Measurements from ENCODE around the gene MRPL54.
A peak's percentile ranks its signal among the peaks of the same experiment; 100 is the strongest.

The MRPL54 gene

DNA sequence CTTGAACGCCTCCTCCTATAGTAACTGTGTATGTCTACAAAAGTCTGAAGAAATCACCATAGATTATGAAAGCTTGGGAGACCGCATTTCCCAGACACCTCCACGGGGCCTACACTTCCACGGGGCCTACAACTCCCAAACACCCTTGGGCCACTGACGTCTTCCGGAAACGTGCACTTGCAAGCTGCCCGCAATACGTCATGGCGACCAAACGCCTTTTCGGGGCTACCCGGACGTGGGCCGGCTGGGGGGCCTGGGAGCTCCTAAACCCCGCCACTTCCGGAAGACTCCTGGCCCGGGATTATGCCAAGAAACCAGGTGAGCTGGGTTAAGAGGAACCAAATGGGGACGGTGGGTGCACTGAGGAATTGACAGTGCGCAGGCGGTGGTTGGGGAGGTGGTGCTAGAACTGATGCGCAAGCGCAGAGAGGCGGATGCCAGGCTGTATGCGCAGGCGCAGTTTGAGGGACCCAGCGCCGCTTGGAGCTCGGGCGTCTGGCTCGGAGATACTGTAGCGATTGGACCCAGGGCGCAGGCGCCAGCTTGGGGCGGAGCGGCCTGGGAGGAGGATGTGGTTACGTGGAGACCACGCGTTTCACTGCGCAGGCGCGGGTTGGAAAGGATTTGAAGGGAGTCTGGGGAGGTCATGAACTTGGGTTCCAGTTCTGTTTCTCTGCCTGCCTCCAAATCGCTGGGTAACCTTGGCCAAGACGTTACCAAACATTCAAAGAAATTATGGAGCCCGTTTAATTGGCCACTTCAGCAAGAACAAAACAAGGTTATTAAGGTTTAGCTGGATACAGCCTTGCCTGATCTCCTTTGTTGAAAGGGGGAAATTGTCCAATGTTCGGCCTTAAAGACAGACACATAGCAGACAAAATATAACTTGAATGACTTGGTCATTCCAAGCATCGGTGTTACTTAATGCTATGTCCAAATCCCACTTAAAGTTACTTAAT is at the start of gene MRPL54:
MRPL54 (plus strand) TSS at position 182 of the 959 bp plus-strand sequence; CDS start at position 201, 19 bp downstream.
- peak; percentile 99 for DNase-seq

DNA sequence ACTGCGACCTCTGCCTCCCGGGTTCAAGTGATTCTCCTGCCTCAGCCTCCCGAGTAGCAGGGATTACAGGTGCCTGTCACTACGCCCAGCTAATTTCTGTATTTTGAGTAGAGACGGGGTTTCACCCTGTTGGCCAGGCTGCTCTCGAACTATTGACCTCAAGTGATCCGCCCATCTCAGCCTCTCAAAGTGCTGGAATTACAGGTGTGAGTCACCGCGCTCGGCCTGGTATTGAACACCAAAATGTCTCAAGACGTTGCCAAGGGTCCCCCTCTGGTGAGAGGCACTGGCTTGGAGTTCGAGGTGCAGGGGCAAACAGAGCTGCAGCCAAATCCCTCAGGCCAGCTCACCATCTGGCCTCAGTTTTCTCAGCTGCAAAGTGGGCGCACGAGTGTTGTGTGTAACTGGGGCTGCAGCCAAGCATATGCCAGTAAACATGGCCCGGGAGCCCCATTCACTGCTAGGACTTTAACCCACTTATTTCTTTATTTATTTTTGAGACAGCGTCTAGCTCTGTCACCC is 46.3 kb upstream of the MRPL54 start:
- no peak for DNase-seq

DNA sequence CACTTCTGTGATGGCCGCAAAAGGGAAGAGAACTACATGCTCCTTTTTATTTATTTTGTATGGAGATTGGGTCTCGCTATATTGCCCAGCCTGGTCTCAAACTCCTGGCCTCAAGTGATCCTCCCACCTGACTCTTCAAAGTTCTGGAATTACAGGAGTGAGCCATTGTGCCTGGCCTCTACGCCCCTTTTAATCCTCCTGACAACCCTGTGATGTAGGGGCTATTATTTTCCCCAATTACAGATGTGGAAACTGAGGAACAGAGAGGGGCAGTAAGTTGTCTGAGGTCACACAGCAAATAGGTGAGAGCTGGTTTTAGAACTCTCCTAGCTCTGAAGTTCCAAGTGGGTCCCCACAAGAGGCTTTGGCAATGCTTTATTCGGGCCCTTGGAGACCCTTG is 42.6 kb upstream of the MRPL54 start:
- no peak for DNase-seq

DNA sequence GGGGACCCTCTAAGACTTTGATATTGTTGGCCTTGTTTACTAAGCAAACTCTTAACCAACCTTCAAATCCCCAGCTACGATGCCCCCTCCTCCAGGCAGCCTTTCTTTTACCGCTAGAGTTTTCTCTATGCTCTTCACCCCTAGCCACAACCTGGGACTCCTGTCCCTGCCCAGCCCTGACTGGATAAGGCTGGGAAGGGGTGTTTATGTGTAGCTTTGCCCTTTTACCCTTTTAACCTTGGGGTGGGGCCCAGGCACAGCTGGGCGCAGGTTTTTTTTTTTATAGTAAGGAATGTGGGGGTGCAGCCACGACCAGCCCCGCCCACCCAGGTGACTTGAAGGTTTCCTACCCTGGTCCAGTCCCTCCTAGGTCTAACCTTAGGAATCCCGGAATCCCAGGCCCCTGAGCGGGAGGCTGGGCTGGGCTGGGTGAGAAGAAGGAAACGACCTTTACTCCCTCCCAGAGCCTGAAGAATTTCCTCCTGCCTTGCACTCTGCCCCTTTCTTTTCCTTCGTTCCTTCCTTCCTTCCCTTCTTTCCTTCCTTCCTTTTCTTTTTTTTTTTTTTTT is 42.0 kb upstream of the MRPL54 start:
- no peak for DNase-seq

DNA sequence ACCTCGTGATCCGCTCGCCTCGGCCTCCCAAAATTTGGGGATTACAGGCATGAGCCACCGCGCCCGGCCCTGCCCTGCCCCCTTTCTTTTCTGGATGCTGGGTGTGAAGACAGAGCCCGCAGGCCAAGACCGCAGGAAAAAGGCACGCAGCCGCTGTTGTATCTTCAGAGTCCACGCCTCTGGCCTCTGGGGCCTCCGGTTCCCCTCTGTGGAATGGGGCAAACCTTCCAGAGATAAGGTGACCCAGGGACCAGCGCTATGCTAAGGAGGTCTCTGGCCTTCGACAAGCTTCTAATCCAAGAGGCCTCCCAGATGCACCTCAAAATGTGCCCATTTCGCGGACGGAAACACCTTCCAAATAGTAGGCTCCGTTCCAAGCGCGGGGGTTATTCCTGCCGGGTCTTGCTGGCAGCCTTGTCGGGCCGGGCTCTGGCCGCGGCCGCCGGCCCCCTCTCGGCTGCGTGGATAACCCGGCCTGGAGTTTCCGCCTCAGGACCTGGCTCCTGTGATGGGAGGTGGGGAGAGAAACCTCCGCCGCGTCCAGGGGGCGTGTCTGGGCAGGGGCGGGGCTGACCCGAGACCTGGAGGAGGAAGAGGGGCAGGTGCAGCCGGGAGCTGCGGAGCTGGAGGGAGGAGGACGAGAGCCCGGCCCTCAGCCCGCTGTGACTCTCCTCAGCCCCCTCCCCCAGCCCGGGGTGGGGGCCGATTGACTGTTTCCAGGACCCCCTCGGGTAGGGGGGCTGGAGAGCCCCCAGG is 41.2 kb upstream of the MRPL54 start:
- DNase-seq = peak; percentile 93

DNA sequence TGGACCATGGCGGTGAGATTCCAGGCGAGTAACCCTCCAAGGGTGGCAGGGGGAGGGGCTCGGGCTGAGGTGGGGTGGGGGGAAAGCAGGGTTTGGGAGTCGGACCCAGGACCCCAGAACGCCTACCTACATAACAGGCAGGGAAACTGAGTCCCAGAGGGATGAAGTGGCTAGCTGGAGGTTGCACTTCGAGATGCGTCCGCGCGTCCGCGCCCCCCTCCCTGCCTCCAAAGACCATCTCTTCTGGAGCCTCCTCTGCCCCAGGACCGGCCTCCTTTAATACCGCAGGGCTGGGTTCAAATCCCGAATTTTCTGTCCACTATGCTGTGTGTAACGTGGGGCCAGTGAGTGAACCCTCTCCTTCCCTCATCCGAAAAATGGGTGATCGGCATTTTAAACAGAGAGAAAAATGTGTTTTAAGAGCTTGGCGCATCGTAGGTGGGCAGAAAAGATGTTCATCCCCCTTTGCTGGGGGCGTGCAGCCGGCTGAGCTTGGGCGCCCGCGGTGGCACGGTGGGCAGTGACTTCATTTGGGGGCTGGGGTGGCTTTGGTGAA is 40.5 kb upstream of the MRPL54 start:
- no peak for DNase-seq

DNA sequence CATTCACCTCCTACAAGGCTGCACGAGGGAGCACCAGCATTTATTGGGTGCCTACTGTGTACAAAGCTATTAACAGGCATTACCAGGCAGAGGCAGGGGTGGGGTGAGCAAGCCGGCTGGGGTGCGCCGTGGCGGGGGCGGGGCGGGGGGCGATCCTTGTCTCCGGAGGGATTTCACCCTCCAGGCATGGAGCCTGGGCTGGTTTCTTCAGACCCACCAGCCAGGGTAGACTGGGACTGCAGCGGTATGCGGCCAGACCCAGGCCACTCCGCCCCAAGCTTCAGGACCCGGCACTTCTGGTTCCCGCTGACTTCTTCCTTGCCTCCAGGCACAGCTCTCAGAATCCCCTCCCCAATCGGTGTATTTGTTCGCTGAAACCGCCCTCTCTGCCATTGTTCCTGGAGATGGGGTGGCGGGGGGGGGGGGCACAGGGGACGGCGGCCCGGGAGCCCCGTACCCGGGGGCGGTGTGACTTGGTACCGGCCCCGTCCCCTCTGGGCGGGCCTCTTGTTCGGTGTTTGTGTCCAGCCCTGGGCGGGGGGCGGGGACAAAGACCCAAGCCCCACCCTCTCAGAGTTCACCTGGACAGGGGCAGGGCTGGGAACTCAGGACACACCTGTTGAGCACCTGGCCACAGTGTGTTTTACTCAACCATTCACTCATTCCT is 39.9 kb upstream of the MRPL54 start:
- no peak for DNase-seq

DNA sequence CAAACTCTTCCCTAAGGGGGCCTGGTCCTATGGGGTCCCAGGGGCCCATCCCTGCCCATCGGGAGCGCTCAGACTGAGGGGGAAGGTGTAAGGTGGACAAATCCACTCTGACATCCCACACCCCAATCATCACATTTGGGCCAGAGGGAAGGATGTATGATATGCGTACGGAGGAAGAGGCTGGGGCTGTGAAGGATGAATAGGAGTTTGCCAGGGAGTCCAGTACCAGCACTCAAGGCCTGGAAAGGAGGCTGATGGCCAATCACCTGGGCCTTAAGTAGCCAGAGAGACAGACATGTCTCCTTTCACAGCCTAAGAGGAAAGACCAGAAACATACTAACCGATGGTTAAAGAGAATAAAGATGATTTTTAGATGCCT is 39.4 kb upstream of the MRPL54 start:
- DNase-seq = no peak

DNA sequence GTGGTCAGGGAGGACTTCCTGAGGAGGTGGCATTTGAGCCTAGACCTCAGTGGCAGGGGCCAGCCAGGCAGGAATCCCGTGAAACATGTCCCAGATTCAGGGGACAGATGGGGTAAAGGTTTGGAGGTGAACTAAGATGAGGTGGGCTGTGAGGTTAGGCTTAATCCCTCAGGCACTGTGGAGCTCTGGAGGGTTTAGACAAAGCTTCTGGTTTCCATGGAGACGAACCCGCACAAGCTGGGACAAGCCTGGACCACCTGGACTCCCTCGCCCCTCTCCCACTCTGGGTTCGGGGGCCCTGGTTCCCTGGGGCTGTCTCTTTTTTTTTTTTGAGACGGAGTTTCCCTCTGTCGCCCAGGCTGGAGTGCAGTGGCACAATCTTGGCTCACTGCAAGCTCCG is 38.6 kb upstream of the MRPL54 start:
- DNase-seq = no peak

DNA sequence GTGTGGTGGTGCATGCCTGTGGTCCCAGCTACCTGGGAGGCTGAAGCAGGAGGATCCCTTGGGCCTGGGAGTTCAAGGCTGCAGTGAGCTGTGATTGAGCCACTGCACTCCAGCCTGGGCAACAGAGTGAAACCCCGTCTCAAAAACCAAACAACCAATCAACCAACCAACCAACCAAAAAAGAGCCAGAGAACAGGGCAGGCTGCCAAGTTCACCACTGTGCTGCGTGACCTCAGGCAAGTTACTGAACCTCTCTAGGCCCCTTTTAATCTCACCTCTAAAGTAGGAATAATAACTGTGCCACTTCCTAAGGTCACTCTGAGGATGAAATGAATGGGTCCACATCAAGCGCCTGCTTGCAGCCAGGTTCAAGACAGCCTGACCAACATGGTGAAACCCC is 37.4 kb upstream of the MRPL54 start:
- no peak for DNase-seq

DNA sequence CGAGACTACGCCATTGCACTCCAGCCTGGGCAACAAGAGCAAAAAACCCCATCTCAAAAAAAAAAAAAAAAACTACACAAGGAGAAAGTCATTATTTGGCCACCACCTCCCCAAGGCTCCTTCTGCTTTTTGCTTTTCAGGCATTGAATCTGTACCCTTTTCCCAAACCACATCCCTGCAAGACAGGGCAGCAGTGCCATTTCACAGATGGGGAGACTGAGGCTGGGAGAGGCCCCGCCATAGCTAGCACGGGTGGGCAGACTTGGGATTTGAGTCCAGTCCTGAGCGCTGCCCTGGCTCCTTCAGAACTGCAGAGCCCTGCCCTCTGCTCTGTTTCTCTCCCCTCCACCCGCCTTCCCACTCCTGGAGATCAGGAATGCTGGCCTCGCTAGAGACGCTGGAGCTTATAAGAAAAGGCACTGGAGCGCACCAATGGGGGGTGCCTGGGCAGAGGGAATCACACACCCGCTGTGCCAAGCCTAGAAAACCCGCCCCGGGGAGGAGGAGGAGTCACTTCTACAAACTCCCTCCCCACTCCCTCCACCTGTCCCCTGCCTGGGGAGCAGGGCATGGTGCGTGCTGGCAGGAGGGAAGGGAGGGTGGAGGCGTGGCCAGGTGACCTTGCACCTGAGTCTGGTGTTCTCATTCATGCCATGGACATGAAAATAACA is 36.7 kb upstream of the MRPL54 start:
- no peak for DNase-seq

DNA sequence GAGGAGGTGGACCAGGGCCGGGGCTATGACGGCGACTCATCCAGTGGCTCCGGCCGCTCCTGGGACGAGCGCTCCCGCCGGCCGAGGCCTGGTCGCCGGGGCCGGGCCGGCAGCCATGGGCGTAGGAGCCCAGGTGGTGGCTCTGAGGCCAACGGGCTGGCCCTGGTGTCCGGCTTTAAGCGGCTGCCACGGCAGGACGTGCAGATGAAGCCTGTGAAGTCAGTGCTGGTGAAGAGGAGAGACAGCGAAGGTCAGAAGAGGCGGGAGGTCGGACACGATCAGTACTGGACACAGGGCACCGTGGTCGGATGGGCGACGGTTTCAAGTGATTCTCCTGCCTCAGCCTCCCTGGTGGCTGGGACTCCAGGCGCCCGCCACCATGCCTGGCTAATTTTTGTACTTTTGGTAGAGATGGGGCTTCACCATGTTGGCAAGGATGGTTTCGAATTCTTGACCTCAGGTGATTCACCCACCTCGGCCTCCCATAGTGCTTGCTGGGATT is 32.0 kb upstream of the MRPL54 start:
- DNase-seq = no peak

DNA sequence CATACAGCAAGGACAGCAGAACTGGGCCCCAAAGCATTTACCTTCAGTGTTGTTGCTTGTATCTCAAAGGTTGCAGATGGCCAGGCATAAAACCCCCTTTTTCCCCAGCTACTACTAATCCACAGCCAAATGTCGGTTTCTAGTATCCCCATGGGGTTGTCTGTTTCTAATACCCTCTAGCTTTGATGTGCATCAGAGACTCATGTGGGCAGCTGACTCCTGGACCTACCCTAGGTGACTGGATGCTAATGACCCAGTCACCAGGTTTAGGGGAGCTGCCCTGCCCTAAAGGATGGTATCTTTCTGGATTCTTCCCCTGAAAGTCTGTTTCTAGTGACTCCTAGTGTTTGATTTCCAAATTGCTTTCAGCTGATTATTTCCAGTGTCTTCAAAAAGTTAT is 30.4 kb upstream of the MRPL54 start:
- no peak for DNase-seq

DNA sequence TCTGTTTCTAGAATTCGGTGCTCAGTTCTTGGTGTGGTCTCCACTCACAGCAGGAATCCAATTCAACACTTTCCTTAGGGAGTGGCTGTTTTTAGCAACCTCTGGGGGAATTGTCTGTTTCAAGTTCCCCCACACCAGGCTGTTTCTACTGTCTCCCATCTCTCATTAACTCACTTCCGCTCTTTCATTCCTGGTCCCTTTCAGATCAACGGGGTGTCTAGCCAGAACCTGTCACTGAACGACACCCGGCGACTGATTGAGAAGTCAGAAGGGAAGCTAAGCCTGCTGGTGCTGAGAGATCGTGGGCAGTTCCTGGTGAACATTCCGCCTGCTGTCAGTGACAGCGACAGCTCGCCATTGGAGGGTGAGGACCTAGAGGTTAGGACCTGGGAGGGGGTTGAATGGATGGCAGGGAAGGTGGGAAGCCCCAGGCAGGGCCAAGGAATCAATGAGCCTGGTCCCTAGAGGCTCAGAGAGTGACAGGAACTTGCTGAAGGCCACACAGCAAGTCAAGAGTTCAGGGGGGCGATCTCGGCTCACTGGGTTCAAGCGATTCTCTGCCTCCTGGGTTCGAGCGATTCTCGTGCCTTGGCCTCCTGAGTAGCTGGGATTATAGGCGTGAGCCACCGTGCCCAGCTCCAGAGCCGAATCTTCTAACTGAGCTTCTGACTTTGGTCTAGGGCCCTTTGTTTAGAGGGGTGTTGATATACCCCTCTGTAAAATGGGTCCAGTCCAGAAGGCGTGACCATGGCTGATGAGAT is 28.8 kb upstream of the MRPL54 start:
- no peak for DNase-seq

DNA sequence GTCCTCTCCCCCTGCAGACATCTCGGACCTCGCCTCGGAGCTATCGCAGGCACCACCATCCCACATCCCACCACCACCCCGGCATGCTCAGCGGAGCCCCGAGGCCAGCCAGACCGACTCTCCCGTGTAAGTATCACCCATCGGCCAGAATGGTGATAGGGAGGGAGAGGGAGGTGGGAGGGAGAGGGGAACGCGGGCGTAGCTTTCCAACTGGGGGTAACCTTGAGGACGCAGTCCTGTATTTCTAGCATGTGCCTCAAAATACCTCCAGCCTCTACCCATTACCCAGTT is 28.2 kb upstream of the MRPL54 start:
- DNase-seq = no peak

DNA sequence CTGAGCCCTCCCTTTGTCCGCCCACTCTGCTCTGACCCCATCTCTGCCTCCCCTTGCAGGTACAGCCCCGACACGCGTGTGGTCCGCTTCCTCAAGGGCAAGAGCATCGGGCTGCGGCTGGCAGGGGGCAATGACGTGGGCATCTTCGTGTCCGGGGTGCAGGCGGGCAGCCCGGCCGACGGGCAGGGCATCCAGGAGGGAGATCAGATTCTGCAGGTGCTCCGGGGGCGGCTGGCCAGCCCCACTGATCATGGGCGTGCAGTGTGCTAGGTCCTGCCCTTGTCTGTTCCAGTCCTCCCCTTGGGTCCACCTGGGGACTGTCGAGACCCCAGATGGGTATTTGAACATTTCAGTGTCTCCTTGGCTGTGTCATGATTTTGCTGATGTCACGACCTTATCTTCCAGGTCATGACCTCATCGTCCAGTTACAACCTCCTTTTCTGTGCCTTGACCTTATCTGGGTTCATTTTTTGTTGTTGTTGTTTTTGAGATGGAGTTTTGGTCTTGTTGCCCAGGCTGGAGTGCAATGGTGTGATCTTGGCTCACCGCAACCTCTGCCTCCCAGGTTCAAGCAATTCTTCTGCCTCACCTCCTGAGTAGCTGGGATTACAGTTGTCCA is 26.3 kb upstream of the MRPL54 start:
- DNase-seq = no peak

DNA sequence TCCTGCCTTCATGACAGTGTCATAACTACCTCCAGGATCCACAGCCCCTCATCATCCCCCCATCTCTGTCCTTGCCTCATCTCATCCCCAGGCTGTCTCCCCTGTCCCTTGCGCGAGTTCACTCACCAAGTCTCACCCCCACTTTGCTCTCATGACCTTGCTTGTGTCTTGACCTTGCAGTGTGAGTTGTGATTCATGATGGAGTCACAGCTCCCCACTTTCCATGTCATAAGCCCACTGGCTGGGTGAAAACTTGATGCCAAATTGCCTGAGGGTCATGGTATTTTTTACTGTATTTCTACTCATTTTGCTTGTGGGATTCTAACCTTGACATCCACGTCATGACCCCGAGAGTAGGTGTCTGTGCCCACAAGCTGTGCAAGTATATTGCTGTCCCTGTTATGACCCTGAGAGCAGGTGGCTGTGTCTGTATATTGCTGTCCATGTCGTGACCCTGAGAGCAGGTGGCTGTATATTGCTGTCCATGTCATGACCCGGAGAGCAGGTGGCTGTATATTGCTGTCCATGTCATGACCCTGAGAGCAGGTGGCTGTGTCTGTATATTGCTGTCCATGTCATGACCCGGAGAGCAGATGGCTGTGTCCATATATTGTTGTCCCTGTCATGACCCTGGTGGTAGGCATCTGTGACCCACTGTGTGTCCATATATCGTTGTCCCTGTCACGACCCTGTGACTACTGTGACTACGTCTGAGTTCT is 24.8 kb upstream of the MRPL54 start:
- DNase-seq = no peak

DNA sequence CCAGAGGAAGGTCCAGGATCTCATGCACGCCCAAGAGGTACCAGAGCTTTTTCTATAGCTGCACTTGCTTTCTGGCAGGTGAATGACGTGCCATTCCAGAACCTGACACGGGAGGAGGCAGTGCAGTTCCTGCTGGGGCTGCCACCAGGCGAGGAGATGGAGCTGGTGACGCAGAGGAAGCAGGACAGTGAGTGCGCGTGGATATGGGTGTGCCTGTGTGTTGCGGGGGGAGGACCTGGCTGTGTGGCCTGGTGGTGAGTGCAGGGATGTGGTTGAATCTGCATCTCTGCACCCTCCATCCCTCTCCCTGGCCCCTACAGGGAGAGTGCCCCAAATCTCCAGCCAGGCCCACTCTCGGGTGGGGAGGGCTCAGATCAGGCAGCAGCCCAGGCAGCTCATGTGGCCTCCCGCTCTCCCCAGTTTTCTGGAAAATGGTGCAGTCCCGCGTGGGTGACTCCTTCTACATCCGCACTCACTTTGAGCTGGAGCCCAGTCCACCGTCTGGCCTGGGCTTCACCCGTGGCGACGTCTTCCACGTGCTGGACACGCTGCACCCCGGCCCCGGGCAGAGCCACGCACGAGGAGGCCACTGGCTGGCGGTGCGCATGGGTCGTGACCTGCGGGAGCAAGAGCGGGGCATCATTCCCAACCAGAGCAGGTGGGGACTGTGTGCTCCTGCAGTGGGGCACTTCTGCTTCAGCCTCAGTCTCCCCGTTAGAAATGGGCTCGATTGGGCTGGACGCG is 23.8 kb upstream of the MRPL54 start:
- DNase-seq = no peak

DNA sequence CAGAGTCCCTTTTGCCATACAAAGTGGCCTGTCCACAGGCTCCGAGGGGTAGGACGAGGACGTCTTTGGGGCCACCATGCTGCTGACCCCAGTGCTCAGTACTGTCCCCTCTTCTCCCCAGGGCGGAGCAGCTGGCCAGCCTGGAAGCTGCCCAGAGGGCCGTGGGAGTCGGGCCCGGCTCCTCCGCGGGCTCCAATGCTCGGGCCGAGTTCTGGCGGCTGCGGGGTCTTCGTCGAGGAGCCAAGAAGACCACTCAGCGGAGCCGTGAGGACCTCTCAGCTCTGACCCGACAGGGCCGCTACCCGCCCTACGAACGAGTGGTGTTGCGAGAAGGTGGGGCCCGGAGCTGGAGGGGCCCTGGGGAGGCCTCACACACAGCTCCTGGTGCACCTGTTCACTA is 22.1 kb upstream of the MRPL54 start:
- no peak for DNase-seq
